Neural progenitor cell (in vitro differentiated cells): ENCODE data around the gene TNRC6C.

Source experiments
- EZH2 ChIP-seq: fragments of 200-600 bp; sonication (generic); IDR thresholded peaks from 2 replicates; pipeline ENCODE4 v1.6.1; 2017; ENCODE audit warnings: antibody characterized with exemption, mild to moderate bottlenecking, moderate library complexity
- EZH2phosphoT487 ChIP-seq: fragments of 200-600 bp; sonication (generic); IDR thresholded peaks from 2 replicates; pipeline ENCODE4 v1.6.1; 2017; ENCODE audit warnings: antibody characterized with exemption
- TF ChIP-seq, protein P1 (sequence below): fragments of 200-600 bp; sonication (generic); IDR thresholded peaks from 2 replicates; pipeline ENCODE4 v1.5.1; 2017; ENCODE audit warnings: antibody characterized with exemption, mild to moderate bottlenecking

DNA sequence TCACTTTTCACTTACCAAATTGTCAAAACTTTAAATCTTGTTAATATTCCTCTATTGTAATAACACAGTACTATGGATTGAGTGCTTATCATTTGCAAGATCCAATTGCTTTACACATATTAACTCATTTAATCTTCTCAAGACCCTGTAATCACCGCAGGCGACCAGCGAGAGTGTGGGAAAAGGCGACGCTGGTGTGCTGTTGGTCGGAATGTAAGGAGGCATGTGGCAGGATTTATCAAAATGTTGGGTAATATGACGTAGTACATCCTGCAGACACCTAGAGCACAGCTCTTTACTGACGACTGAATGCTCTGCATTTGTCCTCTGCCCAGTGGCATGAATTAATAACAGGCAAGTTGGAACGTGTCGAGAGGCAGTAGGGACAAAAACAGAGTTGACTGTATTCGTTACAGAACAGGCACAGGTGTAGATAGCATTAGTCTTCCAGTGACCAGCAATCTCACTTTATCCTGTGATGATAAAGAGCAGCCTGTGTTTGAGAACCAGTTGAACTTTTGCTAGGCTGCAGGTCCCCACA is 80.3 kb downstream of the TNRC6C start:
- TF ChIP-seq, protein P1, sequence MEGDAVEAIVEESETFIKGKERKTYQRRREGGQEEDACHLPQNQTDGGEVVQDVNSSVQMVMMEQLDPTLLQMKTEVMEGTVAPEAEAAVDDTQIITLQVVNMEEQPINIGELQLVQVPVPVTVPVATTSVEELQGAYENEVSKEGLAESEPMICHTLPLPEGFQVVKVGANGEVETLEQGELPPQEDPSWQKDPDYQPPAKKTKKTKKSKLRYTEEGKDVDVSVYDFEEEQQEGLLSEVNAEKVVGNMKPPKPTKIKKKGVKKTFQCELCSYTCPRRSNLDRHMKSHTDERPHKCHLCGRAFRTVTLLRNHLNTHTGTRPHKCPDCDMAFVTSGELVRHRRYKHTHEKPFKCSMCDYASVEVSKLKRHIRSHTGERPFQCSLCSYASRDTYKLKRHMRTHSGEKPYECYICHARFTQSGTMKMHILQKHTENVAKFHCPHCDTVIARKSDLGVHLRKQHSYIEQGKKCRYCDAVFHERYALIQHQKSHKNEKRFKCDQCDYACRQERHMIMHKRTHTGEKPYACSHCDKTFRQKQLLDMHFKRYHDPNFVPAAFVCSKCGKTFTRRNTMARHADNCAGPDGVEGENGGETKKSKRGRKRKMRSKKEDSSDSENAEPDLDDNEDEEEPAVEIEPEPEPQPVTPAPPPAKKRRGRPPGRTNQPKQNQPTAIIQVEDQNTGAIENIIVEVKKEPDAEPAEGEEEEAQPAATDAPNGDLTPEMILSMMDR: no peak
- TF ChIP-seq EZH2: no peak
- TF ChIP-seq EZH2phosphoT487: no peak
